ENCODE data around the gene RPLP2.

DNA sequence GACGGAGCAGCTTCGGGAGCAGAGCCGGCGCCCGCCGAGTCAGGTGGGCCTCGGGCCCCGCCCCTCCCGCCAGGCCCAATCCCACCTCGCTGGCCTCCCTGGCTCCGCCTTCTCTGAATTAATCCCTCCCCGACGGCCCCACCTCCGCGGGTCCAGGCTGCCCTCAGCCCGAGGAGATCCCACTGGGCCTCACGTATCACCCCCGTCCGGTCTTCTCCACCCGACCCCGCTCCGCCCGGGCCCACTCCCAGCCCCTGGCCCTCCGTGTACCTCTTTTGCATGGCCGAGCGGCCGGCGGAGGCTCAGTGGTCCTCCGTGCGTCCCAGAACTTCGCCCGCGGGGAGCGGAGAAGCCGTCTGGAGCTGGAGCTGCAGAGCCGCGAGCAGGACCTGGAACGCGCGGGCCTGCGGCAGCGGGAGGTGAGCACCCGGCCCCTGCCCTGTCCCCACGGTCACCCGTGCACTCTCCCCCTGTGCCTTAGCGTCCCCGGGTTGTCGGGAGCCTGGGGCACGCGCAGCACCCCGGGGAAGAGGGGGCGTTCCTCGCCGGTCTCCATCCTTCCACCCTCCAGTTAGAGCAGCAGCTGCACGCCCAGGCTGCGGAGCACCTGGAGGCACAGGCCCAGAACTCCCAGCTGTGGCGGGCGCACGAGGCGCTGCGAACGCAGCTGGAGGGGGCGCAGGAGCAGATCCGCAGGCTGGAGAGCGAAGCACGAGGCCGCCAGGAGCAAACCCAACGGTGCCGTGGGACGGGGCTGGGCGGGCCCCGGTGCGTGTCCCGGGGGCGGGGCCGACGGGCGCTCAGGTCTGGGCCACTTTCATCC is 20.7 kb downstream of the RPLP2 start:
- TF ChIP-seq EZH2phosphoT487 (IDR thresholded peaks at IDR 0.05; ENCODE audit: insufficient read depth, low read depth), result no peak
- no peak for TF ChIP-seq EZH2 (IDR thresholded peaks at IDR 0.05; ENCODE audit: insufficient read depth, poor library complexity, severe bottlenecking)

Data from GM23248 (cell line).